ENCODE data around the gene PATL1.
"Not testable (repeated sequence)": the region's sequence is repeated elsewhere in the genome, so short reads cannot be mapped to it uniquely, and the experiment has no call there.

The PATL1 gene, protein sequence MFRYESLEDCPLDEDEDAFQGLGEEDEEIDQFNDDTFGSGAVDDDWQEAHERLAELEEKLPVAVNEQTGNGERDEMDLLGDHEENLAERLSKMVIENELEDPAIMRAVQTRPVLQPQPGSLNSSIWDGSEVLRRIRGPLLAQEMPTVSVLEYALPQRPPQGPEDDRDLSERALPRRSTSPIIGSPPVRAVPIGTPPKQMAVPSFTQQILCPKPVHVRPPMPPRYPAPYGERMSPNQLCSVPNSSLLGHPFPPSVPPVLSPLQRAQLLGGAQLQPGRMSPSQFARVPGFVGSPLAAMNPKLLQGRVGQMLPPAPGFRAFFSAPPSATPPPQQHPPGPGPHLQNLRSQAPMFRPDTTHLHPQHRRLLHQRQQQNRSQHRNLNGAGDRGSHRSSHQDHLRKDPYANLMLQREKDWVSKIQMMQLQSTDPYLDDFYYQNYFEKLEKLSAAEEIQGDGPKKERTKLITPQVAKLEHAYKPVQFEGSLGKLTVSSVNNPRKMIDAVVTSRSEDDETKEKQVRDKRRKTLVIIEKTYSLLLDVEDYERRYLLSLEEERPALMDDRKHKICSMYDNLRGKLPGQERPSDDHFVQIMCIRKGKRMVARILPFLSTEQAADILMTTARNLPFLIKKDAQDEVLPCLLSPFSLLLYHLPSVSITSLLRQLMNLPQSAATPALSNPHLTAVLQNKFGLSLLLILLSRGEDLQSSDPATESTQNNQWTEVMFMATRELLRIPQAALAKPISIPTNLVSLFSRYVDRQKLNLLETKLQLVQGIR

GRCh38 chr11:59668950-59669610 lies at the start of gene PATL1:
Gene PATL1 (minus strand): TSS chr11:59669037. CDS start chr11:59668895, 142 bp downstream.
- peak; percentile 95 for FAIRE-seq

DNA sequence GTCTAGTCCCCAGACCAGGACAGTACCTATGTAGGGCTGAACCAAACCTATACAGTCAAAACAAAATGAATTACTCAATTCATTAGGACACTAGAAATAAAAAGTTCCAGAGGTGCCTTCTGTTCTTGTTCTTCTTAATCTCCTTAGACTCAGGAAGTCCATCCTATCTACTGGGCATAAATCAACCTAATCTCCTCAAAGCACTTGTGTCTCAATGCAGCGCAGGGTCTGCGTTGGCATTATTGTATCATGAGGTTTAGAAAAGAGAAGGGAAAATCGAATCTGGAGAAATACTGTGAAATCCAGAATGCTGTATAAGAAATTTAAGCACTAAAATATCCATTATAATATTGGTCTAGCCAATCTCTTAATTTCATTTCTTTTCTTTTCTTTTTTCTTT lies 47.2 kb upstream of the PATL1 start:
- FAIRE-seq = no peak

- FAIRE-seq = no peak
These were observed 44.9 kb upstream of the PATL1 start, which contains the start of gene OR10V1 for GRCh38 chr11:59713745-59714144. Gene OR10V1 (minus strand): TSS chr11:59713845. CDS start chr11:59713845, 0 bp downstream.

DNA sequence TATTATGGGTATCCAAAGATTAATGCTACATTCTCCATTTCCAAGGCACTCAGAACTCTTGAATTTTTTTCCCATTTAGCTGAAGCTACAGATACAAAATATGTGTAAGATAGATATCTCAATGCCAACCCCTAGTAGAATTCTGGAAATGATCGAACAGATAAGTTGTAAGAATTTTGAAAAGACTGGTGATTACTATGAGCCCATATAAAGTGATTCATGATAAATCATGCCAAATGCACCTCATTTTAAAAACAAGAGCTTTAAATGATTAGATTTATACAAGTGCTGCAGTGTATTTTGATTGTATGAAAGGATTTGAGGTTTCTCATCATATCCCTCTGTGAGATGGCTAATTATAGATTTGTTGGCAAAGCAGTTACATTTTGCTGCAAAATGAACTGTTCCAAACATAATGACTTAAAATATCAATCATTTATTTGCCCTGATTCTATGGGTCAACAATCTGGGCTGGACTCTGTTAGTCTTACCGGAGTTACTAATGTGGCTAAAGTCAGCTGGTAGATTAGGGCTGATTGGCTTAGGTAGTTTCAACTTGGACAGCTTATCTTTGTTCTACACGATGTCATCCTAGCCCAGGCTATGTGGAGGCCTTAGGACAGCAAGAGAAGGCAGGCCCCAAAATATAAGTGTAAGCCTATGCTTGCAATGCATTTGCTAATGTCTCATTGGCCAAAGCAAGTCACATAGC lies 41.5 kb upstream of the PATL1 start:
- no peak for FAIRE-seq

DNA sequence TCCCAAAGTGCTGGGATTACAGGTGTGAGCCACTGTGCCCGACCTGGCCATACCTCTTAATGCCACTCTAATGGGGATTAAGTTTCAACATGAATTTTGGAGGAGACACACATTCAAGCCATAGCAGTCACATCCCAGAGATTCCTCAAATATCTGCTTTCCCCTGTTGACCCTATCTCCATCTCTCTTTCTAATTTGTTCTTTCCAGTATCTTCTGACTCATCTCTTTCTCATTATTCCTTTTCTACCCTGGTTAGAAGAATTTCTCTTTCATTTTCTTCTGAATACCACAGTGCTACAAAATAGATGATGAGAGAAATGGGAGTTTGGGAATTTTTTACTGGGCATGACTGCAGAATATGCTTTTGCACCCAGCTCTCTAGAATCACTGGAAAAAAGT lies 39.7 kb upstream of the PATL1 start:
- no peak for FAIRE-seq

DNA sequence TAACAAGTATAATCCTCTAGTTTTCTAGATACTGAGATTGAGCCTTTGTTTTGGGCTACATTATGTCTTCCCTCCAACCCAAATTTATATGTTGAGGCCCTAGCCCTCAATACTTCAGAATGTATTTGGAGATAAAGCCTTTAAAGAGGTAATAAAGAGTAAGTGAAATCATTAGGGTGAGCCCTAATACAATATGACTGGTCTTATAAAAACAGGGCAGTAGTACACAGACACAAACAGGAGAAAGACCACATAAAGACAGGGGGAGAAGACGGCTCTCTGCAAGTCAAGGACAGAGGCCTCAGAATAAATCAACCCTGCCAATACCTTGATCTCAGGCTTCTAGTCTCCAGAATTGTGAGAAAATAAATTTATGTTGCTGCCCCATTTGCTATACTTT lies 38.5 kb upstream of the PATL1 start:
- no peak for FAIRE-seq

DNA sequence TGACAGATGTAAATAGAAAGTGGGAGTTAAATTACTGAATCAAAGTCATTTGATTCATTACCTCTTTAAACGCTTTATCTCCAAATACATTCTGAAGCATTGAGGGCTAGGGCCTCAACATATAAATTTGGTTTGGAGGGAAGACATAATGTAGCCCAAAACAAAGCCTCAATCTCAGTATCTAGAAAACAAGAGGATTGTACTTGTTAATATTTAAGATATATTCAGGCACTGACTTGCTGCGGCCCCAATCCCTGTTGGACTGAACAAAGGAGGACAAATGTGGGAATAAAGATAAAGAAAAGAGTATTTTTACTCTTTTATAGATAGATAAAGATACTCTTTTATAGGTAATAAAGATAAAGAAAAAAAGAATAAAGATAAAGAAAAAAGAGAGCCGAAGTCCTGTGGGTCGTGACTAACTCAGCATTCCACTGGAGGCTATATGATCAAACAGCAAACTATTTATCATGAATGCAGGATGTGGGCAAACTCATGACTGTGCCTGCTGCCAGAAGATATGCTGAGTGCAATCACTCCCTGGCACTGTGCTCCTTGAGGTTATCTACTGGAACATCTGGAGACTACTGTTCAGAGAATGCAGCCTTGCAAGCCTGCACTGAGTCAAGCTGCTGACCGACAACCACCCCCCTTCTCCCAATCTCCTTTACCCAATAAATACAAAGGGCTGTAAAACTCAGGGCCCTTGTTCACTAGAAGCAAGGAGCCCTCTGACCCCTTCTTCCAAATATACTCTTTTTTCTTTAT lies 37.9 kb upstream of the PATL1 start:
- no peak for FAIRE-seq

- no peak for FAIRE-seq
These were observed 36.5 kb upstream of the PATL1 start for GRCh38 chr11:59705294-59705693.

DNA sequence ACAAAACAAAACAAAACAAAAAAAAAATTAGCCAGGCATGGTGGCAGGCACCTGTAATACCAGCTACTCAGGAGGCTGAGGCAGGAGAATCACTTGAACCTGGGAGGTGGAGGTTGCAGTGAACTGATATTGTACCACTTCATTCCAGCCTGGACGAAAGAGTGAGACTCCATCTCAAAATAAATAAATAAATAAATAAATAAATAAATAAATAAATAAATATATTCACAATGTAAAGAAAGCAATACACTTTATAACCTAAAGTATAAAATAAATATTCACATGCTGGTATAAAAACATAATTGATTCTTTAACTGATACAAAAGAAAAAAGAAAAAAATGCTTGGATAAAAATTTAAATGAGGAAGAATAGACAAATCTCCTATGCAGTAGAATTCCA lies 34.7 kb upstream of the PATL1 start:
- not testable (repeated sequence) for FAIRE-seq

DNA sequence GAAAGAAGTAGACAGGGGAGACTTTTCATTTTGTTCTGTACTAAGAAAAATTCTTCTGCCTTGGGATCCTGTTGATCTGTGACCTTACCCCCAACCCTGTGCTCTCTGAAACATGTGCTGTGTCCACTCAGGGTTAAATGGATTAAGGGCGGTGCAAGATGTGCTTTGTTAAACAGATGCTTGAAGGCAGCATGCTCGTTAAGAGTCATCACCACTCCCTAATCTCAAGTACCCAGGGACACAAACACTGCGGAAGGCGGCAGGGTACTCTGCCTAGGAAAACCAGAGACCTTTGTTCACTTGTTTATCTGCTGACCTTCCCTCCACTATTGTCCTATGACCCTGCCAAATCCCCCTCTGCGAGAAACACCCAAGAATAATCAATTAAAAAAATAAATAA lies 31.3 kb upstream of the PATL1 start:
- not testable (repeated sequence) for FAIRE-seq

- no peak for FAIRE-seq
These were observed 29.7 kb upstream of the PATL1 start for GRCh38 chr11:59698506-59698905.

GRCh38 chr11:59692915-59693314 lies 24.1 kb upstream of the PATL1 start:
- FAIRE-seq = no peak

DNA sequence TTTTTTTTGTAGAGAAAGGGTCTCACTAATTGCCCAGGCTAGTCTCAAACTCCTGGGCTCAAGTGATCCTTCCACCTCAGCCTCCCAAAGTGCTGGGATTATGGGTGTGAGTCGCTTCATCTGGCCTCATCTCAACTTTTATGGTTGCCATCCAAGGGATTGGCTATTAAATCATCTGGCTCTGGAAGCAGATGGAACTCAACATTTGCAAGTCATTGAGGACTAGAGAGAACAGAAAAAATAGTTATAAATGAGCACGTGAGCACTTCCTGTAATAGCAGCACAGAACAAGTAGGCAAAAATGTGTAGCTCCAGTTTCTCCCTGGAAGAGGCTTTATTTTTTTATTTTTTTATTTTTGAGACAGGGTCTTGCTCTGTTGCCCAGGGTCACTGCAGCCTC lies 22.3 kb upstream of the PATL1 start:
- FAIRE-seq = no peak

- no peak for FAIRE-seq
These were observed 20.2 kb upstream of the PATL1 start for GRCh38 chr11:59689015-59689414.

DNA sequence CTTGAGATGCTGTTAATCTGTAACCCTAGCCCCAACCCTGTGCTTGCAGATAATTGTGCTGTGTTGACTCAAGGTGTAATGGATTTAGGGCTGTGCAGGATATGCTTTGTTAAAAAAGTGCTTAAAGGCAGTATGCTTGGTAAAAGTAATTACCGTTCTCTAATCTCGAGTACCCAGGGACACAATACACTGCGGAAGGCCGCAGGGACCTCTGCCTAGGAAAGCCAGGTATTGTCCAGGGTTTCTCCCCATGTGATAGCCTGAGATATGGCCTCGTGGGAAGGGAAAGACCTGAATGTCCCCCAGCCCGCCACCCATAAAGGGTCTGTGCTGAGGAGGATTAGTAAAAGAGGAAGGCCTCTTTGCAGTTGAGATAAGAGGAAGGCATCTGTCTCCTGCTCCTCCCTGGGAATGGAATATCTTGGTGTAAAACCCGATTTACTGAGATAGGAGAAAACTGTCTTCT lies 12.5 kb upstream of the PATL1 start:
- FAIRE-seq = not testable (repeated sequence)

GRCh38 chr11:59680287-59681154 lies 11.7 kb upstream of the PATL1 start:
- FAIRE-seq = peak; percentile 87

GRCh38 chr11:59679347-59679746 lies 10.5 kb upstream of the PATL1 start:
- FAIRE-seq = no peak

DNA sequence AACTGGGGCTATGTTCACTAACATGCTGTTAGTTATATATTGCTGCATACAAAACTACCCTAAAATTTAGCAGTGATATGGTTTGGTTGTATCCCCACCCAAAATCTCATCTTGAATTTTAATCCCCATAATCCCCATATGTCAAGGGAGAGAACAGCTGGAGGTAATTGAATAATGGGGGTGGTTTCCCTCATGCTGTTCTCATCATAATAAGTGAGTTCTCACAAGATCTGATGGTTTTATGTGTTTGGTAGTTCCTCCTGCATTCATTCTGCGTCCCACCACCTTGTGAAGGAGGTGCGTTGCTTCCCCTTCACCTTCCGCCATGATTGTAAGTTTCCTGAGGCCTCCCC lies 10.0 kb upstream of the PATL1 start:
- no peak for FAIRE-seq

GRCh38 chr11:59678118-59678812 lies 9.4 kb upstream of the PATL1 start:
- no peak for FAIRE-seq

- FAIRE-seq = no peak
These were observed 7.4 kb upstream of the PATL1 start for GRCh38 chr11:59676205-59676604.
